ENCODE data around the gene CRAMP1.

The CRAMP1 gene

GRCh38 chr16:1601489-1601888 lies 10.7 kb upstream of the CRAMP1 start:
- Histone ChIP-seq H3K4me3 (ENCODE audit: low read length) (no peak overlapping the region), H3K4me2 (ENCODE audit: low read length) (no peak overlapping the region), H3K36me3 (ENCODE audit: insufficient read depth, low read length) (peaks cover 6% of the 10 kb centered on the region), H3K9me3 (replicated peaks; ENCODE audit: low read length) (no peaks in the 10 kb centered on the region), H3K27me3 (ENCODE audit: control insufficient read depth, insufficient read depth, low read length) (no peaks in the 10 kb centered on the region), H3K9ac (ENCODE audit: low read depth, low read length) (no peak overlapping the region), H3K4me1 (ENCODE audit: control insufficient read depth, insufficient read depth, low read length) (no peaks in the 10 kb centered on the region)

- no peak overlapping the region for H3K9ac ChIP-seq (ENCODE audit: low read depth, low read length)
Measured at GRCh38 chr16:1602285-1602684, 9.9 kb upstream of the CRAMP1 start.

GRCh38 chr16:1606774-1607173 lies 5.4 kb upstream of the CRAMP1 start:
- Histone ChIP-seq H3K9ac (ENCODE audit: low read depth, low read length) (no peak overlapping the region), H3K4me3 (ENCODE audit: low read length) (no peak overlapping the region)

More at GRCh38 chr16:1602285-1602684, 9.9 kb upstream of the CRAMP1 start:
- H3K4me1 ChIP-seq (ENCODE audit: control insufficient read depth, insufficient read depth, low read length): no peaks in the 10 kb centered on the region
- no peak overlapping the region for H3K4me2 ChIP-seq (ENCODE audit: low read length)
- H3K27me3 ChIP-seq (ENCODE audit: control insufficient read depth, insufficient read depth, low read length): no peaks in the 10 kb centered on the region
- H3K9me3 ChIP-seq (replicated peaks; ENCODE audit: low read length): no peaks in the 10 kb centered on the region
- H3K36me3 ChIP-seq (ENCODE audit: insufficient read depth, low read length): peaks cover 6% of the 10 kb centered on the region
- H3K4me3 ChIP-seq (ENCODE audit: low read length): no peak overlapping the region

GRCh38 chr16:1607971-1608370 lies 4.2 kb upstream of the CRAMP1 start:
- Histone ChIP-seq H3K36me3 (ENCODE audit: insufficient read depth, low read length) (peaks cover 6% of the 10 kb centered on the region), H3K4me1 (ENCODE audit: control insufficient read depth, insufficient read depth, low read length) (peaks cover 13% of the 10 kb centered on the region), H3K4me2 (ENCODE audit: low read length) (no peak overlapping the region), H3K9ac (ENCODE audit: low read depth, low read length) (no peak overlapping the region), H3K9me3 (replicated peaks; ENCODE audit: low read length) (no peaks in the 10 kb centered on the region), H3K27me3 (ENCODE audit: control insufficient read depth, insufficient read depth, low read length) (no peaks in the 10 kb centered on the region), H3K4me3 (ENCODE audit: low read length) (no peak overlapping the region)

More at GRCh38 chr16:1606774-1607173, 5.4 kb upstream of the CRAMP1 start:
- Histone ChIP-seq H3K27me3 (ENCODE audit: control insufficient read depth, insufficient read depth, low read length) (no peaks in the 10 kb centered on the region), H3K36me3 (ENCODE audit: insufficient read depth, low read length) (peaks cover 6% of the 10 kb centered on the region), H3K4me1 (ENCODE audit: control insufficient read depth, insufficient read depth, low read length) (peaks cover 13% of the 10 kb centered on the region), H3K4me2 (ENCODE audit: low read length) (no peak overlapping the region), H3K9me3 (replicated peaks; ENCODE audit: low read length) (no peaks in the 10 kb centered on the region)

GRCh38 chr16:1610071-1610898 lies 1.9 kb upstream of the CRAMP1 start:
- H3K36me3 ChIP-seq (ENCODE audit: insufficient read depth, low read length): peaks cover 4% of the 10 kb centered on the region
- peak overlapping the region; percentile 93 for H3K9ac ChIP-seq (ENCODE audit: low read depth, low read length)
- H3K9me3 ChIP-seq (replicated peaks; ENCODE audit: low read length): no peaks in the 10 kb centered on the region
- H3K4me2 ChIP-seq (ENCODE audit: low read length): peak overlapping the region; percentile 97
- H3K27me3 ChIP-seq (ENCODE audit: control insufficient read depth, insufficient read depth, low read length): no peaks in the 10 kb centered on the region
- peaks cover 22% of the 10 kb centered on the region for H3K4me1 ChIP-seq (ENCODE audit: control insufficient read depth, insufficient read depth, low read length)
- peak overlapping the region; percentile 87 for H3K4me3 ChIP-seq (ENCODE audit: low read length)

GRCh38 chr16:1610899-1611632 lies 1.1 kb upstream of the CRAMP1 start:
- Histone ChIP-seq H3K36me3 (ENCODE audit: insufficient read depth, low read length) (peaks cover 3% of the 10 kb centered on the region), H3K27me3 (ENCODE audit: control insufficient read depth, insufficient read depth, low read length) (no peaks in the 10 kb centered on the region), H3K4me2 (ENCODE audit: low read length) (peak overlapping the region; percentile 97), H3K9ac (ENCODE audit: low read depth, low read length) (peak overlapping the region; percentile 93), H3K9me3 (replicated peaks; ENCODE audit: low read length) (no peaks in the 10 kb centered on the region), H3K4me3 (ENCODE audit: low read length) (peak overlapping the region; percentile 87), H3K4me1 (ENCODE audit: control insufficient read depth, insufficient read depth, low read length) (peaks cover 28% of the 10 kb centered on the region)

- H3K9me3 ChIP-seq (replicated peaks; ENCODE audit: low read length): no peaks in the 10 kb centered on the region
- peak overlapping the region; percentile 91 for H3K9ac ChIP-seq (ENCODE audit: low read depth, low read length)
- peak overlapping the region; percentile 95 for H3K4me3 ChIP-seq (ENCODE audit: low read length)
- H3K27me3 ChIP-seq (ENCODE audit: control insufficient read depth, insufficient read depth, low read length): no peaks in the 10 kb centered on the region
- peak overlapping the region; percentile 98 for H3K4me2 ChIP-seq (ENCODE audit: low read length)
- peaks cover 15% of the 10 kb centered on the region for H3K36me3 ChIP-seq (ENCODE audit: insufficient read depth, low read length)
- peaks cover 28% of the 10 kb centered on the region for H3K4me1 ChIP-seq (ENCODE audit: control insufficient read depth, insufficient read depth, low read length)
Measured at GRCh38 chr16:1613211-1613622, 1.1 kb downstream of the CRAMP1 start.

GRCh38 chr16:1613728-1614455 lies 1.7 kb downstream of the CRAMP1 start:
- Histone ChIP-seq H3K36me3 (ENCODE audit: insufficient read depth, low read length) (peaks cover 20% of the 10 kb centered on the region), H3K4me3 (ENCODE audit: low read length) (peak overlapping the region; percentile 95), H3K27me3 (ENCODE audit: control insufficient read depth, insufficient read depth, low read length) (no peaks in the 10 kb centered on the region), H3K4me2 (ENCODE audit: low read length) (peak overlapping the region; percentile 98), H3K4me1 (ENCODE audit: control insufficient read depth, insufficient read depth, low read length) (peaks cover 28% of the 10 kb centered on the region), H3K9me3 (replicated peaks; ENCODE audit: low read length) (no peaks in the 10 kb centered on the region), H3K9ac (ENCODE audit: low read depth, low read length) (peak overlapping the region; percentile 92)

- Histone ChIP-seq H3K4me1 (ENCODE audit: control insufficient read depth, insufficient read depth, low read length) (peaks cover 28% of the 10 kb centered on the region), H3K9me3 (replicated peaks; ENCODE audit: low read length) (no peaks in the 10 kb centered on the region), H3K9ac (ENCODE audit: low read depth, low read length) (peak overlapping the region; percentile 92), H3K4me3 (ENCODE audit: low read length) (peak overlapping the region; percentile 95), H3K27me3 (ENCODE audit: control insufficient read depth, insufficient read depth, low read length) (no peaks in the 10 kb centered on the region), H3K36me3 (ENCODE audit: insufficient read depth, low read length) (peaks cover 24% of the 10 kb centered on the region), H3K4me2 (ENCODE audit: low read length) (peak overlapping the region; percentile 86)
Measured at GRCh38 chr16:1614456-1615102, 2.4 kb downstream of the CRAMP1 start.

- H3K4me1 ChIP-seq (ENCODE audit: control insufficient read depth, insufficient read depth, low read length): peaks cover 22% of the 10 kb centered on the region
- no peaks in the 10 kb centered on the region for H3K27me3 ChIP-seq (ENCODE audit: control insufficient read depth, insufficient read depth, low read length)
- H3K9me3 ChIP-seq (replicated peaks; ENCODE audit: low read length): no peaks in the 10 kb centered on the region
- peaks cover 34% of the 10 kb centered on the region for H3K36me3 ChIP-seq (ENCODE audit: insufficient read depth, low read length)
- H3K9ac ChIP-seq (ENCODE audit: low read depth, low read length): peak overlapping the region; percentile 92
- peak overlapping the region; percentile 86 for H3K4me2 ChIP-seq (ENCODE audit: low read length)
- H3K4me3 ChIP-seq (ENCODE audit: low read length): peak overlapping the region; percentile 95
Measured at GRCh38 chr16:1615761-1616160, 3.6 kb downstream of the CRAMP1 start.

GRCh38 chr16:1619976-1620375 lies 7.8 kb downstream of the CRAMP1 start:
- H3K36me3 ChIP-seq (ENCODE audit: insufficient read depth, low read length): peaks cover 46% of the 10 kb centered on the region
- no peaks in the 10 kb centered on the region for H3K27me3 ChIP-seq (ENCODE audit: control insufficient read depth, insufficient read depth, low read length)
- H3K4me1 ChIP-seq (ENCODE audit: control insufficient read depth, insufficient read depth, low read length): peaks cover 8% of the 10 kb centered on the region
- H3K4me2 ChIP-seq (ENCODE audit: low read length): no peak overlapping the region
- H3K9me3 ChIP-seq (replicated peaks; ENCODE audit: low read length): no peaks in the 10 kb centered on the region
- no peak overlapping the region for H3K4me3 ChIP-seq (ENCODE audit: low read length)
- H3K9ac ChIP-seq (ENCODE audit: low read depth, low read length): no peak overlapping the region
